ENCODE data around the gene CXCL9. TPM values are rescaled to one million over a fixed set of nuclear protein-coding genes. Genes with fewer than 3 reads are reported as not detected.

The CXCL9 gene
- total RNA-seq, 1 donor, result not detected

DNA sequence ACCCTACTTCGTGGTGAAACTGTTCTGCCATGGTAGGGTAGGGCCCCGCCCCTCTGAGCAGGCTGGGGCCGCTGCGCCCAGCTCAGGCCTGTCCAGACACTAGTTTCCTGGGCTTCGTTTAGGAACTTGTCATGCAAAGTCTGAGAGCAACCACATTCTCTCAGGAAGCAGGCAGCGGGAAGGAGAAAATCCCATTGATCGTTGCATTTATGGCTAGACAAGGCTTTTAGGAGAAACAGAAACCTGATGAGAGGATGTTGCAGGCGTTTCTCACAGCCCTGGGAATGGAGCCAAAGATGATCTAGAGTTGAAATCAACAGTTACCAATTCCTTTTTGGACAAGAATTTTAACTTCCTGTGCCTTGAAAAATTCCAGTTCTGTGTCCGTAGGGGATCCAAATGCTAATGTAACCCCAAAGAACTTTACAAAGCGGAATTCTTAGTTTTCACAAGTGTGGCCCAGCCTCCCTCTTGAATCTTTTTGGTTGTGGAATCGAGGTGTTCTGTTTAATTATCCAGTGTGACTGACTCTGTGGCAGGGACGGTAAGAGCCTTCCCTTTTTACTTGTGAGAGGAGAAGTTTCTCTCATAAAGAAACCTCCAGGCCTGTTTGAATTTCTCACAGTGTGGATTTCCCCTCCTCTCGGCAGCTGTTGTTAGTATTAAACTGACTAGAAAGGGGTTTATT is 4.5 kb upstream of the CXCL9 start:
- H3K4me3 ChIP-seq (ENCODE audit: low read depth, low read length), result peak overlapping the region; percentile 15
- TF ChIP-seq, protein P1, sequence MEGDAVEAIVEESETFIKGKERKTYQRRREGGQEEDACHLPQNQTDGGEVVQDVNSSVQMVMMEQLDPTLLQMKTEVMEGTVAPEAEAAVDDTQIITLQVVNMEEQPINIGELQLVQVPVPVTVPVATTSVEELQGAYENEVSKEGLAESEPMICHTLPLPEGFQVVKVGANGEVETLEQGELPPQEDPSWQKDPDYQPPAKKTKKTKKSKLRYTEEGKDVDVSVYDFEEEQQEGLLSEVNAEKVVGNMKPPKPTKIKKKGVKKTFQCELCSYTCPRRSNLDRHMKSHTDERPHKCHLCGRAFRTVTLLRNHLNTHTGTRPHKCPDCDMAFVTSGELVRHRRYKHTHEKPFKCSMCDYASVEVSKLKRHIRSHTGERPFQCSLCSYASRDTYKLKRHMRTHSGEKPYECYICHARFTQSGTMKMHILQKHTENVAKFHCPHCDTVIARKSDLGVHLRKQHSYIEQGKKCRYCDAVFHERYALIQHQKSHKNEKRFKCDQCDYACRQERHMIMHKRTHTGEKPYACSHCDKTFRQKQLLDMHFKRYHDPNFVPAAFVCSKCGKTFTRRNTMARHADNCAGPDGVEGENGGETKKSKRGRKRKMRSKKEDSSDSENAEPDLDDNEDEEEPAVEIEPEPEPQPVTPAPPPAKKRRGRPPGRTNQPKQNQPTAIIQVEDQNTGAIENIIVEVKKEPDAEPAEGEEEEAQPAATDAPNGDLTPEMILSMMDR (IDR thresholded peaks at IDR 0.05; ENCODE audit: insufficient read depth, low read length), result no peak
- DNase-seq (ENCODE audit: low read depth), result peak; percentile 84

DNA sequence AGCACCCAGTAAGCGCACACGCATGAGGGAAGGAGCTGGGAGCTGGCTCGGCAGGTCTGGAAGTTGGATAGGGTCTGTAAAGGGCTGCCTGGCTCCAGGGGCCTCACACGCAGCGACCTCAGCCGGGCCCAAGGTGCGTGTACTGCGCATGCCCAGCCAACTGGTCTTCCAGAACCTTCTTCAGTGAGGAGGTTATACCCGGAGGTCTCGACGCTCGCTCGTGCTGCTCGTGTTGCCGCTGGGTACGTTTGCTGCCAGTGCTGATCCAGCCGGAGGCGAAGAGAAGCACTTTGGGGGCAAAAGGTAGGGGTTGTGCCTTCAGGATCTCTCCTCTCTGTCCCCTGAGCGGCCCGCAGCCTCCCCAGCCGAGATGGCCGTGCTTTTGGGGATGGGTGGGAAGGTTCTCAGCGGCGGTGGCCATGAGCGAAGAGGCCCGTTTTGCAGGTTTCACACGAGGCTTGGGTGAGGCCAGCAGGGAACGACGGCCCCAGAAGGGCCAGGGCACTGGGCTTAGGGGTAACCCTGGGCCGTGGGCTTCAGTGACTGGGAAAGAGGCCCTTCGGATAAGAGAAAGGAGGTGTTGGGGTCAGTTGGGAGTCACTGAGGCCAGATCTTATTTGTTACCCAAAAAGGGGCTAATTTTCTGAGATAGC is 3.8 kb upstream of the CXCL9 start:
- DNase-seq (ENCODE audit: low read depth), result no peak
- H3K4me3 ChIP-seq (ENCODE audit: low read depth, low read length), result no peak overlapping the region
- TF ChIP-seq, protein P1 (IDR thresholded peaks at IDR 0.05; ENCODE audit: insufficient read depth, low read length), result no peak

DNA sequence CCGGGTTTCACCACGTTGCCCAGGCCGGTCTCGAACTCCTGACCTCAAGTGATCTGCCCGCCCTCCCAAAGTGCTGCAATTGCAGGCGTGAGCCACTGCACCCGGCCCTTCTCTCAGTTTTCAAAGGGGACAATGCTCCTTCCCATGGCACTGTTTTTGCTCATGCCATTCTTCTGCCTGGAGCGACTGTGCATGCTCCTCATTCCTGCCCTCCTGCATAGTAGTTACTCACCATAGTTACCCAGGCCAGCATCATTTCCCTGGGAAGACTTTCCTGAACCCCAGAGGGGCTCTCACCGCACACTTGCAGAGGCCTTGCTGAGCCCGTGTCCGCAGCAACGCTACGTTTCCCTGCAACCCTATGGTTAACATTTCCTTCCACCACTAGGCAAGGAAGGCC is 3.3 kb upstream of the CXCL9 start:
- no peak for DNase-seq (ENCODE audit: low read depth)
- TF ChIP-seq, protein P1 (IDR thresholded peaks at IDR 0.05; ENCODE audit: insufficient read depth, low read length), result no peak
- H3K4me3 ChIP-seq (ENCODE audit: low read depth, low read length), result no peak overlapping the region

- no peak overlapping the region for H3K4me3 ChIP-seq (ENCODE audit: low read depth, low read length)
- TF ChIP-seq, protein P1 (IDR thresholded peaks at IDR 0.05; ENCODE audit: insufficient read depth, low read length), result no peak
- no peak for DNase-seq (ENCODE audit: low read depth)
These were observed 2.0 kb upstream of the CXCL9 start for GRCh38 chr4:76009311-76009710.

GRCh38 chr4:76003620-76004019 is 3.7 kb downstream of the CXCL9 start:
- no peak overlapping the region for H3K4me3 ChIP-seq (ENCODE audit: low read depth, low read length)
- DNase-seq (ENCODE audit: low read depth), result no peak
- TF ChIP-seq, protein P1 (IDR thresholded peaks at IDR 0.05; ENCODE audit: insufficient read depth, low read length), result no peak

DNA sequence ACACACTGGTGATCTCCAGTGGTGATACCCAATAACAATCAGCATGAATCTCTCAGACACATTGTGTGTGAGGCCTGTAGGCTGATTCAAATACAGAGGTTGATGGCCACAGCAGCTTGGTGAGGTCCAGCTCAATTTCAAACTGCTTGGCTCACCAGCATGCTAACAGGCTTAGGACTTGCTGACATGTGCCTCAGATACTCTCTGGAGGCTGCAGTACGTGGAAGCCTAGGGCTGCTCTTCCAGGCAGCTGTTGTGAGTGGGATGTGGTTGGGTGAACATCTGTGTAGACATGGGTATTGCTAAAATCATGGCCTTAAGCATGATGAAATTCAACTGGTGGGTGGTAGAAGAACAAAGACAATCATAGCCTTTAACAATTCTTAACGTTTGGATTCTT is 4.3 kb downstream of the CXCL9 start:
- no peak overlapping the region for H3K4me3 ChIP-seq (ENCODE audit: low read depth, low read length)
- DNase-seq (ENCODE audit: low read depth), result no peak
- TF ChIP-seq, protein P1 (IDR thresholded peaks at IDR 0.05; ENCODE audit: insufficient read depth, low read length), result no peak

Measured in fibroblast of the aortic adventitia (primary cell).